Right lung (tissue), 5 donors: ENCODE measurements around the gene NAA16. TPM values are rescaled to one million over a fixed set of nuclear protein-coding genes. Genes with fewer than 3 reads are reported as not detected.
"Not testable (repeated sequence)": the region's sequence is repeated elsewhere in the genome, so short reads cannot be mapped to it uniquely, and the experiment has no call there.

Source experiments
- DNase-seq, 2 donors: peaks; one replicate each; pipeline ENCODE4 v3.0.0-alpha.2; 2013
- polyA plus RNA-seq, 5 donors: library from polyadenylated mRNA; unstranded; fragments of 120-200 nt; gene quantifications; one replicate each; pipeline versions ENCODE4 v1.2.1 to v1.2.3, GENCODE V29; 2013; ENCODE audit warnings: inconsistent platforms in 1 of 5, low replicate concordance in 1 of 5; ENCODE audit not compliant: insufficient read length in 5 of 5, insufficient read depth in 1 of 5

Gene NAA16
- polyA plus RNA-seq, 5 donors, result 35.9 to 64.6 (median 59.8) TPM

- peak in 1 of 2 donors; percentile 42 for DNase-seq
Observed at GRCh38 chr13:41352935-41353840, 42.1 kb downstream of the NAA16 start.

- no peak for DNase-seq
Observed at GRCh38 chr13:41354416-41354815, 43.3 kb downstream of the NAA16 start.

GRCh38 chr13:41356385-41356648 is 45.2 kb downstream of the NAA16 start:
- not testable (repeated sequence) for DNase-seq

- DNase-seq, result no peak
Observed at GRCh38 chr13:41356786-41357185, 45.7 kb downstream of the NAA16 start.

GRCh38 chr13:41361491-41361890 is 50.4 kb downstream of the NAA16 start:
- no peak for DNase-seq

- no peak for DNase-seq
Observed at GRCh38 chr13:41364043-41364442, 53.0 kb downstream of the NAA16 start.

- DNase-seq, result no peak
Observed at GRCh38 chr13:41365631-41366030, 54.6 kb downstream of the NAA16 start.

- DNase-seq, result no peak
Observed at GRCh38 chr13:41370736-41371135, 59.7 kb downstream of the NAA16 start.

- no peak for DNase-seq
Observed at GRCh38 chr13:41377446-41377845, 66.4 kb downstream of the NAA16 start.

- DNase-seq, result no peak
Observed at GRCh38 chr13:41382431-41382830, 71.4 kb downstream of the NAA16 start.

- no peak for DNase-seq
Observed at GRCh38 chr13:41383386-41383785, 72.3 kb downstream of the NAA16 start.

GRCh38 chr13:41384749-41385503 is 73.9 kb downstream of the NAA16 start:
- peak in 1 of 2 donors; percentile 10 for DNase-seq

GRCh38 chr13:41386211-41386610 is 75.1 kb downstream of the NAA16 start:
- DNase-seq, result no peak

GRCh38 chr13:41387576-41387975 is 76.5 kb downstream of the NAA16 start:
- DNase-seq, result no peak

- no peak for DNase-seq
Observed at GRCh38 chr13:41388143-41388881, 77.2 kb downstream of the NAA16 start.

GRCh38 chr13:41389580-41389979 is 78.5 kb downstream of the NAA16 start:
- DNase-seq, result no peak

GRCh38 chr13:41394166-41394565 is 83.1 kb downstream of the NAA16 start:
- DNase-seq, result no peak

- no peak for DNase-seq
Observed at GRCh38 chr13:41398494-41399170, 87.6 kb downstream of the NAA16 start.

- no peak for DNase-seq
Observed at GRCh38 chr13:41401366-41401765, 90.3 kb downstream of the NAA16 start.

GRCh38 chr13:41402691-41403511 is 91.8 kb downstream of the NAA16 start:
- DNase-seq, result no peak

GRCh38 chr13:41403983-41404382 is 92.9 kb downstream of the NAA16 start:
- DNase-seq, result no peak
